Fibroblast of lung (primary cell): ENCODE results near the gene CCDC187. TPM values are rescaled to one million over a fixed set of nuclear protein-coding genes. Genes with fewer than 3 reads are reported as not detected.

Source experiments
- DNase-seq, 2 donors: peaks; one replicate each; pipeline versions ENCODE4 v3.0.0 to v3.0.0-alpha.2; 2010; ENCODE audit warnings: low read depth in 2 of 2
- H2AFZ ChIP-seq: 2 replicates; pipeline ENCODE4 v1.5.1; 2012; ENCODE audit warnings: low read length, control low read depth, inconsistent platforms
- H3K27ac ChIP-seq: 2 replicates; pipeline ENCODE4 v1.5.1; 2011; ENCODE audit warnings: low read length, control low read depth; ENCODE audit not compliant: insufficient read depth
- H3K27me3 ChIP-seq: 2 replicates; pipeline ENCODE4 v1.5.1; 2011; ENCODE audit warnings: mild to moderate bottlenecking, low read length; ENCODE audit not compliant: control insufficient read depth, insufficient read depth
- H3K36me3 ChIP-seq: 2 replicates; pipeline ENCODE4 v1.5.1; 2011; ENCODE audit warnings: low read length; ENCODE audit not compliant: control insufficient read depth, insufficient read depth
- H3K4me1 ChIP-seq: 2 replicates; pipeline ENCODE4 v1.5.1; 2011; ENCODE audit warnings: low read length; ENCODE audit not compliant: control insufficient read depth, insufficient read depth; ENCODE audit errors: extremely low read depth
- H3K4me2 ChIP-seq: 2 replicates; pipeline ENCODE4 v1.5.1; 2011; ENCODE audit warnings: low read length, control low read depth; ENCODE audit not compliant: insufficient read depth; ENCODE audit errors: extremely low read depth
- H3K4me3 ChIP-seq, 4 experiments: fragments of 200-600 bp in 1 of 4; sonication (generic) in 1 of 4; replicated peaks in 1 of 4; 2 replicates each; pipeline ENCODE4 v1.5.1; 2011 to 2016; ENCODE audit warnings: low read length in 4 of 4, low read depth in 3 of 4, mild to moderate bottlenecking in 3 of 4, control low read depth in 2 of 4, inconsistent platforms in 1 of 4, mixed read lengths in 1 of 4; ENCODE audit not compliant: insufficient read depth in 1 of 4; ENCODE audit errors: control extremely low read depth in 1 of 4
- H3K79me2 ChIP-seq: 2 replicates; pipeline ENCODE4 v1.5.1; 2012; ENCODE audit warnings: mild to moderate bottlenecking, low read length, inconsistent platforms; ENCODE audit not compliant: control insufficient read depth, insufficient read depth
- H3K9ac ChIP-seq: 2 replicates; pipeline ENCODE4 v1.5.1; 2011; ENCODE audit warnings: mild to moderate bottlenecking, low read length, control low read depth; ENCODE audit not compliant: insufficient read depth
- H3K9me3 ChIP-seq: 2 replicates; pipeline ENCODE4 v1.5.1; 2012; ENCODE audit warnings: low read depth, low read length; ENCODE audit not compliant: control insufficient read depth, insufficient read depth
- H4K20me1 ChIP-seq: 2 replicates; pipeline ENCODE4 v1.5.1; 2011; ENCODE audit warnings: low read length; ENCODE audit not compliant: control insufficient read depth, insufficient read depth; ENCODE audit errors: extremely low read depth
- CTCF ChIP-seq, 2 donors: IDR thresholded peaks in 1 of 2; conservative IDR thresholded peaks in 1 of 2; 1 replicate in 1 of 2; 2 replicates in 1 of 2; pipeline ENCODE4 v1.5.1; 2011 to 2012; ENCODE audit warnings: low read length in 2 of 2, control low read depth in 1 of 2, inconsistent platforms in 1 of 2, low read depth in 1 of 2, mild to moderate bottlenecking in 1 of 2
- EZH2 ChIP-seq: IDR thresholded peaks from 2 replicates; pipeline ENCODE4 v1.5.1; 2012; ENCODE audit warnings: low read length, control low read depth, mild to moderate bottlenecking; ENCODE audit errors: missing control alignments
- polyA plus RNA-seq, 2 donors: library from polyadenylated mRNA; depleted of rRNA in 1 of 2; stranded (reverse) in 1 of 2; unstranded in 1 of 2; fragments of >200 nt; gene quantifications; 2 replicates each; pipeline ENCODE4 v1.2.1, GENCODE V29; 2011 to 2012; ENCODE audit warnings: missing spikeins in 1 of 2
- total RNA-seq: library from RNA; depleted of rRNA; stranded (reverse); fragments of >200 nt; gene quantifications from 2 replicates; pipeline ENCODE4 v1.2.1, GENCODE V29; 2014

Gene CCDC187
- total and polyA plus RNA-seq, 2 donors (not counting 1 experiment from before 2014, with no cell fraction given), result not detected

DNA sequence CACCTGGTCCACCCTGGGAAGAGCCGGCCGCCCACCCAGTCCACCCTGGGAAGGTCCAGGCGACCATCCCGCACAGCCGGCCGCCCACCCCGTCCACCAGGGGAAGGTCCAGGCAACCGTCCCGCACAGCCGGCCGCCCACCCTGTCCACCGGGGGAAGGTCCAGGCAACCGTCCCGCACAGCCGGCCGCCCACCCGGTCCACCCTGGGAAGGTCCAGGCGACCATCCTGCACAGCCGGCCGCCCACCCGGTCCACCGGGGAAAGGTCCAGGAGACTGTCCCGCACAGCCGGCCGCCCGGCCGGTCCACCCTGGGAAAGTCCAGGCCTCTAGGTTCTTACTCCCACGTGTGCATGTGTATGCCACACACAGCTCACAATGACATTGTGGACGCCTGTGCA lies 51.6 kb downstream of the CCDC187 start:
- no peaks in the 10 kb centered on the region for H4K20me1 ChIP-seq
- H3K4me3 ChIP-seq, result no peak overlapping the region
- TF ChIP-seq CTCF (conservative IDR thresholded peaks at IDR 0.05 in 1 of 2, IDR thresholded peaks at IDR 0.05 in 1 of 2; ENCODE audit: low read depth in 1 of 2, low read length in 2 of 2) (no peak), EZH2 (no peak)
- no peaks in the 10 kb centered on the region for H3K9me3 ChIP-seq
- no peaks in the 10 kb centered on the region for H3K36me3 ChIP-seq
- no peak overlapping the region for H3K9ac ChIP-seq
- DNase-seq, result no peak
- peaks cover 2% of the 10 kb centered on the region for H3K4me1 ChIP-seq
- no peak overlapping the region for H3K27ac ChIP-seq
- H3K4me2 ChIP-seq, result no peak overlapping the region
- peaks cover 9% of the 10 kb centered on the region for H3K27me3 ChIP-seq
- H3K79me2 ChIP-seq, result no peaks in the 10 kb centered on the region
- H2AFZ ChIP-seq, result no peak overlapping the region

- H3K9ac ChIP-seq, result no peak overlapping the region
- TF ChIP-seq EZH2 (no peak), CTCF (conservative IDR thresholded peaks at IDR 0.05 in 1 of 2, IDR thresholded peaks at IDR 0.05 in 1 of 2; ENCODE audit: low read depth in 1 of 2, low read length in 2 of 2) (no peak)
- H3K27me3 ChIP-seq, result peaks cover 13% of the 10 kb centered on the region
- DNase-seq, result no peak
- no peaks in the 10 kb centered on the region for H3K36me3 ChIP-seq
- H4K20me1 ChIP-seq, result no peaks in the 10 kb centered on the region
- peaks cover 2% of the 10 kb centered on the region for H3K4me1 ChIP-seq
- no peaks in the 10 kb centered on the region for H3K9me3 ChIP-seq
- no peak overlapping the region for H3K4me2 ChIP-seq
- H3K4me3 ChIP-seq, result no peak overlapping the region
- no peak overlapping the region for H2AFZ ChIP-seq
- no peaks in the 10 kb centered on the region for H3K79me2 ChIP-seq
- no peak overlapping the region for H3K27ac ChIP-seq
Observed at GRCh38 chr9:136251264-136252115, 52.4 kb downstream of the CCDC187 start.

- H3K27ac ChIP-seq, result no peak overlapping the region
- H3K27me3 ChIP-seq, result peaks cover 13% of the 10 kb centered on the region
- H3K36me3 ChIP-seq, result no peaks in the 10 kb centered on the region
- no peak for DNase-seq
- no peaks in the 10 kb centered on the region for H3K9me3 ChIP-seq
- no peak overlapping the region for H3K9ac ChIP-seq
- H3K4me3 ChIP-seq, result no peak overlapping the region
- TF ChIP-seq CTCF (conservative IDR thresholded peaks at IDR 0.05 in 1 of 2, IDR thresholded peaks at IDR 0.05 in 1 of 2; ENCODE audit: low read depth in 1 of 2, low read length in 2 of 2) (no peak), EZH2 (no peak)
- no peaks in the 10 kb centered on the region for H3K79me2 ChIP-seq
- no peak overlapping the region for H2AFZ ChIP-seq
- H3K4me1 ChIP-seq, result peaks cover 2% of the 10 kb centered on the region
- H4K20me1 ChIP-seq, result no peaks in the 10 kb centered on the region
- no peak overlapping the region for H3K4me2 ChIP-seq
Observed at GRCh38 chr9:136250676-136251075, 53.2 kb downstream of the CCDC187 start.
